ENCODE results near the gene GXYLT1. TPM values are rescaled to one million over a fixed set of nuclear protein-coding genes. Genes with fewer than 3 reads are reported as not detected.

The GXYLT1 gene
- total and polyA plus RNA-seq, 2 experiments from 2014 or later: 9.0 to 28.8 TPM

DNA sequence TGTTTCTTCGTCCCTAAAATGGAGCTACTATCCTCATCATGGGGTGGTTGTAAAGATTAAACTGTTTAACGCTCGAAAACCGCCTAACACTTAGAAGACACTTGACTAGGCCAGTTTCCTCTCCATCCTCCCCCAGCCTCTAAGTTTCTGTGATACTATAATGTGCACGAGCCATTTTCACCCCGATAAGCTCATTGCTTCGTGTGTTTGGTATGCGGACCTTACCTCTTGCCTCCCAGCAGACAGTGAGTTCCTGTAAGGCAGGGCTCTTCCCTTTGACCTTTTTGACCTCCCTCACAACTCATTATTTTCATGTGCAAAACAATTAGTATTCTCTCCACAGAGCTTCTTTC lies 499 bp upstream of the GXYLT1 start:
- no peaks in the 10 kb centered on the region for H3K27me3 ChIP-seq
- 19% methylated on average over 8 of the region's 8 CpGs for WGBS (ENCODE audit: low lambda C conversion rate, missing lambda C conversion rate)
- peak overlapping the region; percentile 84 for H2AFZ ChIP-seq
- TF ChIP-seq EZH2phosphoT487 (IDR thresholded peaks at IDR 0.05; ENCODE audit: low read depth, severe bottlenecking, unreplicated experiment) (no peak), CTCF (IDR thresholded peaks at IDR 0.05; ENCODE audit: poor library complexity) (no peak), EZH2 (IDR thresholded peaks at IDR 0.05; ENCODE audit: borderline replicate concordance) (no peak)
- peak overlapping the region; percentile 98 for H3K4me3 ChIP-seq
- H3K79me2 ChIP-seq: peaks cover 39% of the 10 kb centered on the region
- DNase-seq (ENCODE audit: low spot score): peak; percentile 5
- H3K9me2 ChIP-seq (replicated peaks; ENCODE audit: insufficient read depth): no peaks in the 10 kb centered on the region
- H3K27ac ChIP-seq: peak overlapping the region; percentile 89
- H3K36me3 ChIP-seq (replicated peaks; ENCODE audit: insufficient read depth, low read depth): no peaks in the 10 kb centered on the region
- no peaks in the 10 kb centered on the region for H3K9me3 ChIP-seq (ENCODE audit: low read depth)
- H3K4me2 ChIP-seq: peak overlapping the region; percentile 88
- H3K4me1 ChIP-seq (ENCODE audit: insufficient read depth): peaks cover 22% of the 10 kb centered on the region
- H4K20me1 ChIP-seq (ENCODE audit: insufficient read depth, poor library complexity, severe bottlenecking): peaks cover 28% of the 10 kb centered on the region

GRCh38 chr12:42144158-42144407 lies 591 bp downstream of the GXYLT1 start:
- TF ChIP-seq CTCF (IDR thresholded peaks at IDR 0.05; ENCODE audit: poor library complexity): no peak
- TF ChIP-seq EZH2 (IDR thresholded peaks at IDR 0.05; ENCODE audit: borderline replicate concordance): no peak
- TF ChIP-seq EZH2phosphoT487 (IDR thresholded peaks at IDR 0.05; ENCODE audit: low read depth, severe bottlenecking, unreplicated experiment): no peak
- Histone ChIP-seq H4K20me1 (ENCODE audit: insufficient read depth, poor library complexity, severe bottlenecking) (peaks cover 29% of the 10 kb centered on the region), H3K4me1 (ENCODE audit: insufficient read depth) (peaks cover 22% of the 10 kb centered on the region), H3K79me2 (peaks cover 49% of the 10 kb centered on the region), H3K27me3 (no peaks in the 10 kb centered on the region), H3K9me3 (ENCODE audit: low read depth) (no peaks in the 10 kb centered on the region), H3K36me3 (replicated peaks; ENCODE audit: insufficient read depth, low read depth) (no peaks in the 10 kb centered on the region), H2AFZ (peak overlapping the region; percentile 91), H3K4me3 (peak overlapping the region; percentile 98), H3K27ac (peak overlapping the region; percentile 89), H3K9me2 (replicated peaks; ENCODE audit: insufficient read depth) (no peaks in the 10 kb centered on the region), H3K4me2 (peak overlapping the region; percentile 88)
- DNase-seq (ENCODE audit: low spot score): no peak
- WGBS (ENCODE audit: low lambda C conversion rate, missing lambda C conversion rate): 0% methylated on average over 21 of the region's 21 CpGs

- no peaks in the 10 kb centered on the region for H3K9me2 ChIP-seq (replicated peaks; ENCODE audit: insufficient read depth)
- H3K4me2 ChIP-seq: peak overlapping the region; percentile 88
- peak overlapping the region; percentile 98 for H3K4me3 ChIP-seq
- H3K9me3 ChIP-seq (ENCODE audit: low read depth): no peaks in the 10 kb centered on the region
- H4K20me1 ChIP-seq (ENCODE audit: insufficient read depth, poor library complexity, severe bottlenecking): peaks cover 29% of the 10 kb centered on the region
- peak overlapping the region; percentile 89 for H3K27ac ChIP-seq
- no peaks in the 10 kb centered on the region for H3K36me3 ChIP-seq (replicated peaks; ENCODE audit: insufficient read depth, low read depth)
- H3K79me2 ChIP-seq: peaks cover 54% of the 10 kb centered on the region
- H3K27me3 ChIP-seq: no peaks in the 10 kb centered on the region
- peak overlapping the region; percentile 91 for H2AFZ ChIP-seq
- peaks cover 22% of the 10 kb centered on the region for H3K4me1 ChIP-seq (ENCODE audit: insufficient read depth)
- DNase-seq (ENCODE audit: low spot score): peak; percentile 20
- WGBS (ENCODE audit: low lambda C conversion rate, missing lambda C conversion rate): 11% methylated on average over 12 of the region's 12 CpGs
- TF ChIP-seq CTCF (IDR thresholded peaks at IDR 0.05; ENCODE audit: poor library complexity): no peak
- no peak for TF ChIP-seq EZH2phosphoT487 (IDR thresholded peaks at IDR 0.05; ENCODE audit: low read depth, severe bottlenecking, unreplicated experiment)
- no peak for TF ChIP-seq EZH2 (IDR thresholded peaks at IDR 0.05; ENCODE audit: borderline replicate concordance)
Measured at GRCh38 chr12:42143452-42144157, 1.1 kb downstream of the GXYLT1 start.
